Ishikawa (cell line): ENCODE results near the gene FADS1.

ENCODE experiments used
- CEBPB ChIP-seq: IDR thresholded peaks from 2 replicates; pipeline ENCODE4 v1.6.1; 2012
- CREB1 ChIP-seq: IDR thresholded peaks from 2 replicates; pipeline ENCODE4 v1.6.1; 2012; ENCODE audit warnings: low read depth
- EGR1 ChIP-seq: IDR thresholded peaks from 2 replicates; pipeline ENCODE4 v1.6.1; 2012
- EP300 ChIP-seq: IDR thresholded peaks from 2 replicates; pipeline ENCODE4 v1.6.1; 2012; ENCODE audit warnings: borderline replicate concordance
- FOXM1 ChIP-seq: IDR thresholded peaks from 2 replicates; pipeline ENCODE4 v1.6.1; 2012; ENCODE audit warnings: low read depth, borderline replicate concordance
- MAX ChIP-seq: IDR thresholded peaks from 2 replicates; pipeline ENCODE4 v1.6.1; 2012
- NFIC ChIP-seq: IDR thresholded peaks from 2 replicates; pipeline ENCODE4 v1.6.1; 2012
- RAD21 ChIP-seq: IDR thresholded peaks from 2 replicates; pipeline ENCODE4 v1.6.1; 2012; ENCODE audit warnings: low read depth
- REST ChIP-seq: IDR thresholded peaks from 2 replicates; pipeline ENCODE4 v1.6.1; 2012; ENCODE audit warnings: low read depth, mild to moderate bottlenecking
- TAF1 ChIP-seq: IDR thresholded peaks from 2 replicates; pipeline ENCODE4 v1.6.1; 2012; ENCODE audit warnings: low read depth, mild to moderate bottlenecking
- TEAD4 ChIP-seq: IDR thresholded peaks from 2 replicates; pipeline ENCODE4 v1.6.1; 2012

GRCh38 chr11:61756147-61756451 is 60.7 kb downstream of the FADS1 start:
- TF ChIP-seq CEBPB (no peak), TAF1 (no peak), REST (no peak), EP300 (no peak), FOXM1 (no peak), EGR1 (no peak), MAX (no peak), NFIC (no peak), TEAD4 (no peak), RAD21 (no peak), CREB1 (no peak)
